Tibial artery (tissue), 4 donors: ENCODE results near the gene JUNB.

Source experiments
- DNase-seq, 2 donors: peaks; one replicate each; pipeline ENCODE4 v3.0.0-alpha.2; 2019
- H3K27ac ChIP-seq, 2 donors: fragments of 200-600 bp; sonication (generic) in 1 of 2; 1 replicate in 1 of 2; 2 replicates in 1 of 2; pipeline ENCODE4 v1.5.1; 2018 to 2019; ENCODE audit warnings: mild to moderate bottlenecking in 1 of 2
- H3K27me3 ChIP-seq, 2 donors: fragments of 200-600 bp; sonication (generic) in 1 of 2; one replicate each; pipeline versions ENCODE4 v1.5.1 to v1.6.0; 2016 to 2019
- H3K36me3 ChIP-seq, 3 donors: fragments of 200-600 bp; sonication (generic) in 2 of 3; one replicate each; pipeline ENCODE4 v1.5.1; 2016 to 2019; ENCODE audit warnings: mild to moderate bottlenecking in 2 of 3
- H3K4me1 ChIP-seq, 4 donors: fragments of 200-600 bp; sonication (generic) in 2 of 4; 1 replicate in 3 of 4; 2 replicates in 1 of 4; pipeline ENCODE4 v1.5.1; 2016 to 2019
- H3K4me3 ChIP-seq, 2 donors: fragments of 200-600 bp; sonication (generic) in 1 of 2; 1 replicate in 1 of 2; 2 replicates in 1 of 2; pipeline ENCODE4 v1.5.1; 2018 to 2019; ENCODE audit warnings: mild to moderate bottlenecking in 2 of 2
- H3K9me3 ChIP-seq, 3 donors: fragments of 200-600 bp; sonication (generic) in 1 of 3; one replicate each; pipeline ENCODE4 v1.5.1; 2016 to 2019
- intact Hi-C: fragments of 100-400 bp; cut with DNase I; formaldehyde crosslinking; loops from one replicate; pipeline ENCODE4 v1.15.0; 2023; ENCODE audit warnings: low total_unique reads
- TF ChIP-seq, protein P1 (sequence below), 2 experiments: fragments of 200-600 bp in 1 of 2; fragments of 450-650 bp in 1 of 2; IDR thresholded peaks; one replicate each; pipeline ENCODE4 v1.5.1; 2017 to 2019; ENCODE audit warnings: antibody characterized with exemption in 2 of 2, mild to moderate bottlenecking in 1 of 2, moderate library complexity in 1 of 2

JUNB gene

DNA sequence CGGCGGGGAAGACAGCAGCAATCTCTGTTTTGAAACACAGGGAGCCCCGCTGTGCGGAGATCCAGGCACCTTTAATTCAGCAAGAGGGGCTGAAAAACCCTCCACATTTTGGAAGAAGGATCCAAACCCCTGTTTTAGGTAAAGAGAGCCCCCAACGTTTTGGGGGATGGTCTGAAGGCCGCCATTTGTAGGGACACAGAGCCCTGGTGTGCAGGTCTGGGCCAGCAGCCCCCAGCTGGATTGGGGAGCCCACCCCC lies 12.5 kb upstream of the JUNB start:
- Histone ChIP-seq H3K27me3 (no peaks in the 10 kb centered on the region), H3K27ac (peak overlapping the region; percentile 90 to 91), H3K4me3 (peak overlapping the region; percentile 61 to 63), H3K9me3 (no peaks in the 10 kb centered on the region), H3K36me3 (no peaks in the 10 kb centered on the region), H3K4me1 (peaks cover 3 to 60% (median 49%) of the 10 kb centered on the region in 4 donors)
- TF ChIP-seq, protein P1, sequence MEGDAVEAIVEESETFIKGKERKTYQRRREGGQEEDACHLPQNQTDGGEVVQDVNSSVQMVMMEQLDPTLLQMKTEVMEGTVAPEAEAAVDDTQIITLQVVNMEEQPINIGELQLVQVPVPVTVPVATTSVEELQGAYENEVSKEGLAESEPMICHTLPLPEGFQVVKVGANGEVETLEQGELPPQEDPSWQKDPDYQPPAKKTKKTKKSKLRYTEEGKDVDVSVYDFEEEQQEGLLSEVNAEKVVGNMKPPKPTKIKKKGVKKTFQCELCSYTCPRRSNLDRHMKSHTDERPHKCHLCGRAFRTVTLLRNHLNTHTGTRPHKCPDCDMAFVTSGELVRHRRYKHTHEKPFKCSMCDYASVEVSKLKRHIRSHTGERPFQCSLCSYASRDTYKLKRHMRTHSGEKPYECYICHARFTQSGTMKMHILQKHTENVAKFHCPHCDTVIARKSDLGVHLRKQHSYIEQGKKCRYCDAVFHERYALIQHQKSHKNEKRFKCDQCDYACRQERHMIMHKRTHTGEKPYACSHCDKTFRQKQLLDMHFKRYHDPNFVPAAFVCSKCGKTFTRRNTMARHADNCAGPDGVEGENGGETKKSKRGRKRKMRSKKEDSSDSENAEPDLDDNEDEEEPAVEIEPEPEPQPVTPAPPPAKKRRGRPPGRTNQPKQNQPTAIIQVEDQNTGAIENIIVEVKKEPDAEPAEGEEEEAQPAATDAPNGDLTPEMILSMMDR (IDR thresholded peaks at IDR 0.05), result no peak
- DNase-seq, result no peak
- intact Hi-C loops, result loop anchor here (2.0 kb wide), 1 partner anchor 14 kb away; no protein-coding TSS in a partner anchor

DNA sequence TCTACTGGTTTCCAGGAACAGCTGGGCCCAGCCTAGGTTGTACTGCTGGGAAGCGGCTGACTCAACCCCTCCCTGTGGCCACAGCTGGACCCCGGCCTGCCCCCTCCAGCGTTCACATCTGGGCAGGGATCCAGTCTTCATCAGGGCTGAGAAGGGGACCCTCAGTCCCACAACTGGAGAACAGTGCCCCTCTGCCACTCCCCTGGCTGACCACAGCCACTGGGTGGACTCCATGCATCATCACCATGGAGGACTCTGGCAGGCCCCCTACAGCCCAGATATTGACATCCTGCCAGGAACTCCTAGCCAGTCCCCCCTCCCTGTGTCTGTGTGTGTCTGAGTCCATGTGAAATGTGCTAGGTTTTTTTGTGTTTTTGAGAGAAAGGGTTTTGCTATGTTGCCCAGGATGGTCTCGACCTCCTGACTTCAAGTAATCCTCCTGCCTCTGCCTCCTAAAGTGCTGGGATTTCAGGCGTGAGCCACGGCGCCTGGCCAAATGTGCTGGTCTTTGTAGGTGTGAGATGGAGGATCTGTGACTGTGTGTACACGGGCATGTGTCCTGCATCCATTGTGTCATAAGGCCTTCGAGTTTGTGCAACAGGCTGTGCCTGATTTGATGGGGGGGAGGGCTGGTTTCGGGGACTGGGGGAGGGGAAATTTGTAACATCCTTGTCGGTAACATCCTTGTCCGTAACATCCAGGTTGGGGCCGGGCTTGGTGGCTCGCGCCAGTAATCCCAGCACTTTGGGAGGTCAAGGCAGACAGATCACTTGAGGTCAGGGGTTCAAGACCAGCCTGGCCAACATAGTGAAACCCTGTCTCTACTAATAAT lies 11.9 kb upstream of the JUNB start:
- Histone ChIP-seq H3K4me3 (peak overlapping the region; percentile 61 to 63), H3K36me3 (no peaks in the 10 kb centered on the region), H3K27ac (peak overlapping the region; percentile 90 to 91), H3K27me3 (no peaks in the 10 kb centered on the region), H3K4me1 (peaks cover 5 to 60% (median 51%) of the 10 kb centered on the region in 4 donors), H3K9me3 (no peaks in the 10 kb centered on the region)
- peak in 1 of 2 donors; percentile 82 for DNase-seq
- TF ChIP-seq, protein P1 (IDR thresholded peaks at IDR 0.05), result no peak
- intact Hi-C loops, result loop anchor here (2.0 kb wide), 1 partner anchor 13 kb away; no protein-coding TSS in a partner anchor

DNA sequence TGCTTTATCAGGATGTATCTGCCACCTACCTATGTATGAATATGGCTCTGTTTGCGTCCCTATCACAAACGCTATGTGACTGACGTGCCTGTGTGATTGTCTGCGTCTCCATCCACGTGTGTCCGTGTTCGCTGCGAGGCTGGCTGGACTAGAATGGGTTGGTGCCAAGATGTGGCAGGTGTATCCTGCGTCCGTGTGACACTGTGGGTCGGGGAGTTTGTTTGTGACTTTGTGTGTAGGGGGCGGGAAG lies 9.2 kb upstream of the JUNB start:
- peak in 1 of 2 donors; percentile 68 for DNase-seq
- intact Hi-C loops, result no loop called here
- H3K4me1 ChIP-seq, result peaks cover 5 to 76% (median 70%) of the 10 kb centered on the region in 4 donors
- H3K27ac ChIP-seq, result peak overlapping the region; percentile 98 to 99
- peak overlapping the region; percentile 51 to 64 for H3K4me3 ChIP-seq
- no peaks in the 10 kb centered on the region for H3K36me3 ChIP-seq
- H3K9me3 ChIP-seq, result no peaks in the 10 kb centered on the region
- H3K27me3 ChIP-seq, result no peaks in the 10 kb centered on the region
- TF ChIP-seq, protein P1 (IDR thresholded peaks at IDR 0.05), result no peak

DNA sequence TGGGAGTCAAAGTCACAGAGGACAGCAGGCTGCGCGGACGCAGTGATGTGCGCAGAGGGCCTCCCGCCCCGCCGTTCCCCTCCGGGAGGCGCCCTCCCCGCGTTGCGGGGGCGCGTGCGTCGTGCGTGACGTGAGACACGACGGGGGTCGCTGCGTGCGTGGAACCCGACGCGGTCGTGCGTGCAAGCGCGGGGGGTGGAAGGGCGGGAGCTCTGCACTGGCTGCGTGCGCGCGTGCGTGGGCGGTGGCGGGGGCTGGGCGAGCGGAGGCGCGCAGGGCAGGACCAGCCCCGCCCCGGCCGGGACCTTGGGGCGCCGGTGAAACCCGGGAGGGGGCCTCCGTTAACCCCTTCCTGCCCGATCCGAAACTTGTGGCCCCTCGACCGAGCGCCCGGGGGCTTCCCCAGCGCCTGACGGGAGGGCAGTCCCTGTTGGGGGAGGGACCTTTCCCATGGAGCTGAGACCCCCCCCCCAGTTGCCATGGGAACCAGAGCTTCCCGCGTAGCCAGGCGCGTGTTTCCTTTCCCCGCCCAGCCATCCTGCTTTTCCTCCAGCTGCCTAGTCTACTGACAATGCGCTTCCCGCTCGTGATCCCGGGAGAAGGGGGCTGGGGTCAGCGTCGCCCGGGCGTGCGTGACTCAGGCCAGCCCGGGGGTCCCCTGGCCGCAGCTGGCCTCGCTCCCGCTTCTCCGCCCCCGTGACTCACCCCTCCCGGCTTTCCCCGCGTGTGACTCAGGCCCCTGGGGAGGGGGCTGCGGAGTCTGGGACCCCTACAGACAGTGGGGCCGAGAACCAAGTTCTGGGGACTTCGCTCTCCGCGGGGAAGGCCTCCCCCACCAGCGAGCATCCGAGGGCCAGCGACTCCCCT lies 8.6 kb upstream of the JUNB start:
- H3K27ac ChIP-seq, result peak overlapping the region; percentile 98 to 99
- no peaks in the 10 kb centered on the region for H3K9me3 ChIP-seq
- intact Hi-C loops, result no loop called here
- H3K27me3 ChIP-seq, result no peaks in the 10 kb centered on the region
- TF ChIP-seq, protein P1 (IDR thresholded peaks at IDR 0.05), result peak in 1 of 2 experiments; percentile 23
- H3K4me1 ChIP-seq, result peaks cover 5 to 76% (median 69%) of the 10 kb centered on the region in 4 donors
- peak; percentile 84 to 95 for DNase-seq
- no peaks in the 10 kb centered on the region for H3K36me3 ChIP-seq
- H3K4me3 ChIP-seq, result peak overlapping the region; percentile 51 to 64

DNA sequence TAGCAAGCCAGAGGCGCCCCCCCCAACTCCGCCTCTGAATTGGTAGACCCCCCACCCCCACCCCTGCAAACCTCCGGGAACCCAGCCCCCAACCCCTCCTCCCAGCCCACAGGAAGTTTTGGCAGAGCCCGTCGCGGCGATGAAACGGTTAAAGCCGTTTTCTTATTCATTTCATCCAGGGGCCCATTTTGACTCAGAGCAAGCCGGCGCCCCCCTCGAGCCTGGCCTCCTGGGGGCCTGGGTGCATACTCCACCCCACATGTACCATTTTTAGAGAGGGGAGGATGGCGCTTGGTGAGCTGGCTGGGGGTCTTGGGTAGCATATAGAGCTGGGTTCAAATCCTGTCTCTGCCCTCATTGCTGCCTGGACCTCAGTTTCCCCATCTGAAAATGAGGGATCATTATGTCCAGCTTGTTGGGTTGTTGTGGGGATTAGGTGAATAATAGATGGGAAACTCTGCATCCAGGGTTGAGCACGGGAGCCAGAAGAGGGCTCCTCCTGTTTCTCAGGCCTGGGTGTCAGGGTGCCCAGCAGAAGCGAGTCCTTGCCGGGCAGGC lies 7.9 kb upstream of the JUNB start:
- H3K27ac ChIP-seq, result peak overlapping the region; percentile 98 to 99
- H3K27me3 ChIP-seq, result no peaks in the 10 kb centered on the region
- H3K9me3 ChIP-seq, result no peaks in the 10 kb centered on the region
- TF ChIP-seq, protein P1 (IDR thresholded peaks at IDR 0.05), result no peak
- no peak for DNase-seq
- intact Hi-C loops, result no loop called here
- H3K4me1 ChIP-seq, result peaks cover 5 to 79% (median 74%) of the 10 kb centered on the region in 4 donors
- peak overlapping the region; percentile 51 to 64 for H3K4me3 ChIP-seq
- H3K36me3 ChIP-seq, result no peaks in the 10 kb centered on the region
